H1 (cell line): ENCODE results near the gene MYOD1. TPM values are rescaled to one million over a fixed set of nuclear protein-coding genes. Genes with fewer than 3 reads are reported as not detected.

Source experiments
- SIN3A ChIP-seq, 2 experiments: IDR thresholded peaks in 1 of 2; conservative IDR thresholded peaks in 1 of 2; 2 replicates each; pipeline ENCODE4 v1.6.1; 2011 to 2012; ENCODE audit warnings: low read length in 2 of 2, improper control_type of control experiment in 1 of 2, low read depth in 1 of 2, mild to moderate bottlenecking in 1 of 2
- TAF7 ChIP-seq: optimal IDR thresholded peaks from 2 replicates; pipeline ENCODE3; 2011; ENCODE audit warnings: low read depth, mild to moderate bottlenecking, inconsistent platforms, low read length, moderate library complexity, borderline replicate concordance
- ZNF274 ChIP-seq: IDR thresholded peaks from 2 replicates; pipeline ENCODE4 v1.7.0; 2012; ENCODE audit warnings: low read length, borderline replicate concordance; ENCODE audit errors: extremely low read depth
- polyA plus RNA-seq, 7 experiments: library from polyadenylated mRNA; depleted of rRNA in 3 of 7; stranded (reverse) in 5 of 7; unstranded in 2 of 7; fragments of >200 nt in 5 of 7; fragments of 200-250 nt in 2 of 7; gene quantifications; 1 replicate in 5 of 7; 2 replicates in 1 of 7; 4 replicates in 1 of 7; pipeline versions ENCODE4 v1.2.1 to v1.2.3, GENCODE V29; 2011 to 2013; ENCODE audit warnings: missing spikeins in 2 of 7, mixed read lengths in 2 of 7
- total RNA-seq: library from RNA; stranded (reverse); fragmentation: NEBNext Ultra II Directional; extraction: Animal tissue kit (Norgen Biotek cat#: 25700); gene quantifications from 2 replicates; pipeline ENCODE4 v1.2.1, GENCODE V29; 2021
- TF ChIP-seq, protein P1 (sequence below): fragments of 300-600 bp; sonication (generic); IDR thresholded peaks from 2 replicates; pipeline ENCODE4 v1.7.1; 2012; ENCODE audit warnings: low read length, moderate library complexity, mild to moderate bottlenecking, inconsistent platforms; ENCODE audit not compliant: insufficient replicate concordance
- TF ChIP-seq, protein P2 (sequence below), 3 experiments: IDR thresholded peaks; 1 replicate in 2 of 3; 2 replicates in 1 of 3; pipeline versions ENCODE4 v1.5.1 to v1.6.1; 2011; ENCODE audit warnings: low read length in 3 of 3, mild to moderate bottlenecking in 3 of 3, inconsistent platforms in 2 of 3, low read depth in 1 of 3, moderate library complexity in 1 of 3; ENCODE audit not compliant: insufficient read depth in 1 of 3; ENCODE audit errors: control extremely low read depth in 1 of 3

The MYOD1 gene
- total and polyA plus RNA-seq, 2 of the 8 experiments (the other 6 are each of a cell fraction or from before 2014, with no cell fraction given), result not detected

DNA sequence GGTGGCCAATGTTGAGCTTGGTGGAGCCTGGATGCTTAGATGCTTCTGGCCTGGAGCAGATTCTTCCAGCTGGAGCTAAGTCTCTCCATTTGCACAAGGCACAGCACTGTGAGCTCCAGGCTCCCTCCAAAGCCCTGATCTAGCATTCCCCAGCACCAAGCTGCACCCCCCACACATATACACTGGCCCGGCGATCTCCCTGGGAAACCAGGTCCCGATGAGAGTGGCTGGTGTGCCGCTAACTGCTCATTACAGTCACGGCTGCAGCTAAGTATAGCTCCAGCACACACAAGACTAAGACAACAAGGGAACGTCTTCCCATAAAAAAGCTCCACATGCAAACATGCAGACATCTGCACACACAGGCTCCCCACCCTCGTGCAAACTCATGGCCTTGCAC, 32.8 kb downstream of the MYOD1 start (continued):
- TF ChIP-seq, protein P1, sequence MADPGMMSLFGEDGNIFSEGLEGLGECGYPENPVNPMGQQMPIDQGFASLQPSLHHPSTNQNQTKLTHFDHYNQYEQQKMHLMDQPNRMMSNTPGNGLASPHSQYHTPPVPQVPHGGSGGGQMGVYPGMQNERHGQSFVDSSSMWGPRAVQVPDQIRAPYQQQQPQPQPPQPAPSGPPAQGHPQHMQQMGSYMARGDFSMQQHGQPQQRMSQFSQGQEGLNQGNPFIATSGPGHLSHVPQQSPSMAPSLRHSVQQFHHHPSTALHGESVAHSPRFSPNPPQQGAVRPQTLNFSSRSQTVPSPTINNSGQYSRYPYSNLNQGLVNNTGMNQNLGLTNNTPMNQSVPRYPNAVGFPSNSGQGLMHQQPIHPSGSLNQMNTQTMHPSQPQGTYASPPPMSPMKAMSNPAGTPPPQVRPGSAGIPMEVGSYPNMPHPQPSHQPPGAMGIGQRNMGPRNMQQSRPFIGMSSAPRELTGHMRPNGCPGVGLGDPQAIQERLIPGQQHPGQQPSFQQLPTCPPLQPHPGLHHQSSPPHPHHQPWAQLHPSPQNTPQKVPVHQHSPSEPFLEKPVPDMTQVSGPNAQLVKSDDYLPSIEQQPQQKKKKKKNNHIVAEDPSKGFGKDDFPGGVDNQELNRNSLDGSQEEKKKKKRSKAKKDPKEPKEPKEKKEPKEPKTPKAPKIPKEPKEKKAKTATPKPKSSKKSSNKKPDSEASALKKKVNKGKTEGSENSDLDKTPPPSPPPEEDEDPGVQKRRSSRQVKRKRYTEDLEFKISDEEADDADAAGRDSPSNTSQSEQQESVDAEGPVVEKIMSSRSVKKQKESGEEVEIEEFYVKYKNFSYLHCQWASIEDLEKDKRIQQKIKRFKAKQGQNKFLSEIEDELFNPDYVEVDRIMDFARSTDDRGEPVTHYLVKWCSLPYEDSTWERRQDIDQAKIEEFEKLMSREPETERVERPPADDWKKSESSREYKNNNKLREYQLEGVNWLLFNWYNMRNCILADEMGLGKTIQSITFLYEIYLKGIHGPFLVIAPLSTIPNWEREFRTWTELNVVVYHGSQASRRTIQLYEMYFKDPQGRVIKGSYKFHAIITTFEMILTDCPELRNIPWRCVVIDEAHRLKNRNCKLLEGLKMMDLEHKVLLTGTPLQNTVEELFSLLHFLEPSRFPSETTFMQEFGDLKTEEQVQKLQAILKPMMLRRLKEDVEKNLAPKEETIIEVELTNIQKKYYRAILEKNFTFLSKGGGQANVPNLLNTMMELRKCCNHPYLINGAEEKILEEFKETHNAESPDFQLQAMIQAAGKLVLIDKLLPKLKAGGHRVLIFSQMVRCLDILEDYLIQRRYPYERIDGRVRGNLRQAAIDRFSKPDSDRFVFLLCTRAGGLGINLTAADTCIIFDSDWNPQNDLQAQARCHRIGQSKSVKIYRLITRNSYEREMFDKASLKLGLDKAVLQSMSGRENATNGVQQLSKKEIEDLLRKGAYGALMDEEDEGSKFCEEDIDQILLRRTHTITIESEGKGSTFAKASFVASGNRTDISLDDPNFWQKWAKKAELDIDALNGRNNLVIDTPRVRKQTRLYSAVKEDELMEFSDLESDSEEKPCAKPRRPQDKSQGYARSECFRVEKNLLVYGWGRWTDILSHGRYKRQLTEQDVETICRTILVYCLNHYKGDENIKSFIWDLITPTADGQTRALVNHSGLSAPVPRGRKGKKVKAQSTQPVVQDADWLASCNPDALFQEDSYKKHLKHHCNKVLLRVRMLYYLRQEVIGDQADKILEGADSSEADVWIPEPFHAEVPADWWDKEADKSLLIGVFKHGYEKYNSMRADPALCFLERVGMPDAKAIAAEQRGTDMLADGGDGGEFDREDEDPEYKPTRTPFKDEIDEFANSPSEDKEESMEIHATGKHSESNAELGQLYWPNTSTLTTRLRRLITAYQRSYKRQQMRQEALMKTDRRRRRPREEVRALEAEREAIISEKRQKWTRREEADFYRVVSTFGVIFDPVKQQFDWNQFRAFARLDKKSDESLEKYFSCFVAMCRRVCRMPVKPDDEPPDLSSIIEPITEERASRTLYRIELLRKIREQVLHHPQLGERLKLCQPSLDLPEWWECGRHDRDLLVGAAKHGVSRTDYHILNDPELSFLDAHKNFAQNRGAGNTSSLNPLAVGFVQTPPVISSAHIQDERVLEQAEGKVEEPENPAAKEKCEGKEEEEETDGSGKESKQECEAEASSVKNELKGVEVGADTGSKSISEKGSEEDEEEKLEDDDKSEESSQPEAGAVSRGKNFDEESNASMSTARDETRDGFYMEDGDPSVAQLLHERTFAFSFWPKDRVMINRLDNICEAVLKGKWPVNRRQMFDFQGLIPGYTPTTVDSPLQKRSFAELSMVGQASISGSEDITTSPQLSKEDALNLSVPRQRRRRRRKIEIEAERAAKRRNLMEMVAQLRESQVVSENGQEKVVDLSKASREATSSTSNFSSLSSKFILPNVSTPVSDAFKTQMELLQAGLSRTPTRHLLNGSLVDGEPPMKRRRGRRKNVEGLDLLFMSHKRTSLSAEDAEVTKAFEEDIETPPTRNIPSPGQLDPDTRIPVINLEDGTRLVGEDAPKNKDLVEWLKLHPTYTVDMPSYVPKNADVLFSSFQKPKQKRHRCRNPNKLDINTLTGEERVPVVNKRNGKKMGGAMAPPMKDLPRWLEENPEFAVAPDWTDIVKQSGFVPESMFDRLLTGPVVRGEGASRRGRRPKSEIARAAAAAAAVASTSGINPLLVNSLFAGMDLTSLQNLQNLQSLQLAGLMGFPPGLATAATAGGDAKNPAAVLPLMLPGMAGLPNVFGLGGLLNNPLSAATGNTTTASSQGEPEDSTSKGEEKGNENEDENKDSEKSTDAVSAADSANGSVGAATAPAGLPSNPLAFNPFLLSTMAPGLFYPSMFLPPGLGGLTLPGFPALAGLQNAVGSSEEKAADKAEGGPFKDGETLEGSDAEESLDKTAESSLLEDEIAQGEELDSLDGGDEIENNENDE, result no peak
- TF ChIP-seq, protein P2, sequence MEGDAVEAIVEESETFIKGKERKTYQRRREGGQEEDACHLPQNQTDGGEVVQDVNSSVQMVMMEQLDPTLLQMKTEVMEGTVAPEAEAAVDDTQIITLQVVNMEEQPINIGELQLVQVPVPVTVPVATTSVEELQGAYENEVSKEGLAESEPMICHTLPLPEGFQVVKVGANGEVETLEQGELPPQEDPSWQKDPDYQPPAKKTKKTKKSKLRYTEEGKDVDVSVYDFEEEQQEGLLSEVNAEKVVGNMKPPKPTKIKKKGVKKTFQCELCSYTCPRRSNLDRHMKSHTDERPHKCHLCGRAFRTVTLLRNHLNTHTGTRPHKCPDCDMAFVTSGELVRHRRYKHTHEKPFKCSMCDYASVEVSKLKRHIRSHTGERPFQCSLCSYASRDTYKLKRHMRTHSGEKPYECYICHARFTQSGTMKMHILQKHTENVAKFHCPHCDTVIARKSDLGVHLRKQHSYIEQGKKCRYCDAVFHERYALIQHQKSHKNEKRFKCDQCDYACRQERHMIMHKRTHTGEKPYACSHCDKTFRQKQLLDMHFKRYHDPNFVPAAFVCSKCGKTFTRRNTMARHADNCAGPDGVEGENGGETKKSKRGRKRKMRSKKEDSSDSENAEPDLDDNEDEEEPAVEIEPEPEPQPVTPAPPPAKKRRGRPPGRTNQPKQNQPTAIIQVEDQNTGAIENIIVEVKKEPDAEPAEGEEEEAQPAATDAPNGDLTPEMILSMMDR (IDR thresholded peaks at IDR 0.05; ENCODE audit: control extremely low read depth in 1 of 3, insufficient read depth in 1 of 3, low read depth in 1 of 3, low read length in 3 of 3), result no peak
- TF ChIP-seq TAF7 (no peak), ZNF274 (no peak), SIN3A (conservative IDR thresholded peaks at IDR 0.05 in 1 of 2, IDR thresholded peaks at IDR 0.05 in 1 of 2; ENCODE audit: low read depth in 1 of 2, low read length in 2 of 2) (no peak)
